Astrocyte of the spinal cord (primary cell): ENCODE measurements around the gene CMPK2.

Source experiments
- DNase-seq: peaks from one replicate; pipeline ENCODE4 v3.0.0; 2011; ENCODE audit warnings: low read depth, low spot score
- H3K4me3 ChIP-seq: 2 replicates; pipeline ENCODE4 v1.5.1; 2011; ENCODE audit warnings: low read depth, mild to moderate bottlenecking, low read length, moderate library complexity
- CTCF ChIP-seq: IDR thresholded peaks from 2 replicates; pipeline ENCODE4 v1.5.1; 2012; ENCODE audit warnings: low read depth, mild to moderate bottlenecking, low read length, inconsistent platforms
- in situ Hi-C: cut with HindIII; loops from 2 replicates; pipeline ENCODE4 v1.10.0; 2017; ENCODE audit warnings: low sequenced_read_pairs

The CMPK2 gene

GRCh38 chr2:6820236-6820635, 45.5 kb downstream of the CMPK2 start:
- TF ChIP-seq CTCF: no peak
- H3K4me3 ChIP-seq: no peak overlapping the region
- no peak for DNase-seq
- in situ Hi-C loops: no loop called here

DNA sequence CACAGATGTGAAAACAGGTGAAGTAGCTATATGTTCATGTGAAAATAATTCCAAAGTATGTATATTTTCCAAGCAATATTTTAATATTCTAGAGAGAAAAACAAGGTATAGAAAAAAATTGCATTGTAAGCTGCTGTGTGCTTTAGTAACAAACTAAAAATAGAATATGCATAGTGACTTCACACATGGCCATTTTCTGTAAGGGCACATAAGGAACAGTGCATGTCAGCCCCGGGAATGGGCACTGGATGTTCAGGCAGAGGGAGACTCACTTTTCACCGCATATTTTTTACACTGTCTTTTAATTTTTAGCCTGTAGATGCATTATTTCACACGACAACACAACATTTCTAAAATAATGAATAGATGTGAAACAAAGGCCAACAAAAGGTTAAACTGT, 46.0 kb downstream of the CMPK2 start:
- no peak for DNase-seq
- in situ Hi-C loops: no loop called here
- TF ChIP-seq CTCF: no peak
- H3K4me3 ChIP-seq: no peak overlapping the region

DNA sequence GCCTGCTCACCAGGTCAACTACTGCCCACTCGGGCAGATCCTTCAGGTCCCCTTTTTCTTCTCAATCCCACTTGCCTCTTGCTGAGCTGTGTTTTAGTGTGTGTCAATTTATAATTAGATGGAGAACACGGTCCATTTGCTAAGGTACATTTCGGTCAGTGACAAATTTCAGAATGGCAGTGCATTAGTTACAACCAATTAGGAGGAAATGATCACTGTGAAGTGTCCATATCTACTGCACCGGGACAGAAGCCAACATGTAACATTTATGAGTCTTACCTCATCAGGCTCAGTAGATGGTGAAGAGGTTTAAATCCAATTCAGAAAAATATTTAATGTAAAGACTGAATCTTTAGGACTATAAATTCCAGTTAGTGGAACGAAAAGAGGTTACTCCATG, 47.7 kb downstream of the CMPK2 start:
- in situ Hi-C loops: no loop called here
- TF ChIP-seq CTCF: no peak
- DNase-seq: no peak

DNA sequence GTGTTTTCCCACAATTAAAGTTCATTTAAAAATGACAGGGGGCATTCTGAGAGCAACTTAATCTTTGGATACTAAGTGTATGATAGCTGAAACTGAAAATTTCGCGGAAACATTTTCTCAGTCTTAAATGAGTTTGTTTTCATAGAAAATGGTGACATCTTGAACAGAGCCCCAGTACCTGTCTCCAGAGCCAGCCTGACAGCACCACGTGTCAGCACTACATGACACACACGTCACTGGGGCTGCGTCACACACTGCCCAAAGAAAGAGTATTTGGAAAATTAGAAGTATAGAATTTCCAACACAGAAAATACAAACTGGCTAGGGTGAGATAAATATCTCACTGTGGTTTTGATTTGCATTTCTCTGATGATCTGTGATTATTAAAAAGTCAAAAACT, 50.8 kb downstream of the CMPK2 start:
- in situ Hi-C loops: no loop called here
- TF ChIP-seq CTCF: no peak
- DNase-seq: no peak
- H3K4me3 ChIP-seq: no peak overlapping the region

More for the DNA sequence above, 47.7 kb downstream of the CMPK2 start:
- no peak overlapping the region for H3K4me3 ChIP-seq

DNA sequence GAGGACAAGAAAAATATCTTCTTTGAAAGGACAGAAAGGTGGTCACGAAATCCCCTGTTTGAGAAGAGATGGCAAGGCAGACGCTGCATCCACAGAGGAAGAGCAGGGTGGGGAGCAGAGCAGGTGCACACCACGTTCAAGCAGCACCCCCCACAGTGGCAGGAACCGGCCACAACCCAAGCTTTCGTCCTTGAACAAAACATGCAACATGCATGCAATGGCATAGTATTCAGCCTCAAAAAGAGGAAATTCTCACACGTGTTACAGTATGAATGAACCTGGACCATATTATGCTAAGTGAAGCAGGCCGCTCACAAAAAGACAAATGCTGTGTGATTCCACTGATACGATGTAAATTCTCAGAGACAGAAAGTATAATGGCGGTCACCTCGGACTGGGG, 51.4 kb downstream of the CMPK2 start:
- no peak for TF ChIP-seq CTCF
- no peak for DNase-seq
- in situ Hi-C loops: no loop called here
- H3K4me3 ChIP-seq: no peak overlapping the region

- no peak for DNase-seq
- TF ChIP-seq CTCF: no peak
- no peak overlapping the region for H3K4me3 ChIP-seq
- in situ Hi-C loops: no loop called here
Observed at GRCh38 chr2:6813573-6813972, 52.1 kb downstream of the CMPK2 start.
